Hematopoietic multipotent progenitor cell (in vitro differentiated cells): ENCODE results near the gene MTMR1. TPM values are rescaled to one million over a fixed set of nuclear protein-coding genes. Genes with fewer than 3 reads are reported as not detected.

Experiments
- DNase-seq, 3 donors: peaks; one replicate each; pipeline ENCODE4 v3.0.0-alpha.2; 2011 to 2015; ENCODE audit warnings: low read depth in 2 of 3, low spot score in 2 of 3
- total RNA-seq: library from RNA; depleted of rRNA; stranded (reverse); fragments of >200 nt; gene quantifications from one replicate; pipeline ENCODE4 v1.2.3, GENCODE V29; 2012

Gene MTMR1
- total RNA-seq, 1 donor: 13.5 TPM

GRCh38 chrX:150696331-150696730, 3.1 kb downstream of the MTMR1 start:
- peak in 1 of 3 donors; percentile 22 for DNase-seq

GRCh38 chrX:150696866-150697265, 3.7 kb downstream of the MTMR1 start:
- peak in 2 of 3 donors; percentile 34 to 56 for DNase-seq

- DNase-seq: no peak
Observed at GRCh38 chrX:150697641-150698040, 4.4 kb downstream of the MTMR1 start.

GRCh38 chrX:150698981-150699380, 5.8 kb downstream of the MTMR1 start:
- no peak for DNase-seq

GRCh38 chrX:150700107-150700506, 6.9 kb downstream of the MTMR1 start:
- DNase-seq: no peak

GRCh38 chrX:150701377-150701776, 8.2 kb downstream of the MTMR1 start:
- no peak for DNase-seq

GRCh38 chrX:150702966-150703694, 9.9 kb downstream of the MTMR1 start:
- DNase-seq: no peak

GRCh38 chrX:150703695-150703974, 10.4 kb downstream of the MTMR1 start:
- no peak for DNase-seq

GRCh38 chrX:150704030-150704613, 10.9 kb downstream of the MTMR1 start:
- no peak for DNase-seq

- DNase-seq: no peak
Observed at GRCh38 chrX:150712619-150713018, 19.4 kb downstream of the MTMR1 start.

GRCh38 chrX:150715184-150715583, 22.0 kb downstream of the MTMR1 start:
- no peak for DNase-seq

- DNase-seq: no peak
Observed at GRCh38 chrX:150719621-150720020, 26.4 kb downstream of the MTMR1 start.

- DNase-seq: no peak
Observed at GRCh38 chrX:150729956-150730355, 36.8 kb downstream of the MTMR1 start.

GRCh38 chrX:150730719-150731118, 37.5 kb downstream of the MTMR1 start:
- DNase-seq: no peak

GRCh38 chrX:150731795-150732194, 38.6 kb downstream of the MTMR1 start:
- DNase-seq: no peak

GRCh38 chrX:150736475-150736874, 43.3 kb downstream of the MTMR1 start:
- DNase-seq: peak in 2 of 3 donors; percentile 29 to 59

GRCh38 chrX:150752124-150752523, 58.9 kb downstream of the MTMR1 start:
- no peak for DNase-seq

- no peak for DNase-seq
Observed at GRCh38 chrX:150753357-150753756, 60.2 kb downstream of the MTMR1 start.

- no peak for DNase-seq
Observed at GRCh38 chrX:150753968-150754367, 60.8 kb downstream of the MTMR1 start.

GRCh38 chrX:150757371-150757770, 64.2 kb downstream of the MTMR1 start:
- no peak for DNase-seq

GRCh38 chrX:150759568-150760416, 66.6 kb downstream of the MTMR1 start:
- no peak for DNase-seq
